GM12878 (cell line): ENCODE data around the gene MEX3D. TPM values are rescaled to one million over a fixed set of nuclear protein-coding genes. Genes with fewer than 3 reads are reported as not detected.

Experiments used
- ATAC-seq: fragments of 200-7000 bp; cut with Tn5 transposase; 3 replicates; pipeline ENCODE4 v1.9.1; 2020; ENCODE audit warnings: mild to moderate bottlenecking, moderate library complexity
- BruUV-seq: library from RNA; stranded (reverse); fragments of 400-500 nt; replicated peaks from 2 replicates; lab custom pipeline; 2021; lab: Mats Ljungman, UMichigan
- CTCF ChIA-PET: fragments of 300-600 bp; sonication (Branson Sonifier 250); formaldehyde crosslinking; extraction: SDS; loops from one replicate; lab custom pipeline; 2021; ENCODE audit warnings: inconsistent platforms; lab: Yijun Ruan, JAX
- POLR2A ChIA-PET: fragments of 350-600 bp; formaldehyde crosslinking; extraction: SDS; loops from one replicate; lab custom pipeline; 2021; ENCODE audit warnings: inconsistent platforms; lab: Charles Lee
- RAD21 ChIA-PET: fragments of 300-600 bp; sonication (Branson Sonifier 250); formaldehyde crosslinking; loops from one replicate; lab custom pipeline; 2023; ENCODE audit warnings: antibody characterized with exemption; ENCODE audit not compliant: unreplicated experiment; lab: Charles Lee
- SMC1A ChIA-PET: fragments of 300-600 bp; sonication (Branson Sonifier 250); formaldehyde crosslinking; loops from one replicate; lab custom pipeline; 2023; ENCODE audit not compliant: unreplicated experiment, uncharacterized antibody; lab: Charles Lee
- DNase-seq: peaks from one replicate; pipeline ENCODE4 v3.0.0-alpha.2; 2011; ENCODE audit warnings: low read depth, low spot score
- FAIRE-seq: peaks from 3 replicates; lab custom pipeline; 2011; peaks lifted over from hg19 to GRCh38; lab: Jason Lieb, UNC
- H2AFZ ChIP-seq: 2 replicates; pipeline ENCODE4 v1.6.0; 2011; ENCODE audit warnings: low read depth, low read length, control low read depth; ENCODE audit not compliant: control insufficient read depth
- H3K27ac ChIP-seq: 2 replicates; pipeline ENCODE4 v1.5.1; 2011; ENCODE audit warnings: control low read depth; ENCODE audit not compliant: control insufficient read depth, insufficient read depth
- H3K27me3 ChIP-seq, 2 experiments: replicated peaks in 1 of 2; 2 replicates each; pipeline versions ENCODE4 v1.6.0 to v1.6.1; 2011; ENCODE audit warnings: low read length in 1 of 2; ENCODE audit not compliant: control insufficient read depth in 2 of 2, insufficient read depth in 2 of 2
- H3K36me3 ChIP-seq, 2 experiments: 2 replicates each; pipeline ENCODE4 v1.5.1; 2011; ENCODE audit warnings: low read length in 1 of 2; ENCODE audit not compliant: control insufficient read depth in 2 of 2, insufficient read depth in 2 of 2
- H3K4me1 ChIP-seq: 2 replicates; pipeline ENCODE4 v1.6.1; 2011; ENCODE audit warnings: mild to moderate bottlenecking, low read length, moderate library complexity, mixed read lengths; ENCODE audit not compliant: control insufficient read depth, insufficient read depth
- H3K4me2 ChIP-seq: 2 replicates; pipeline ENCODE4 v1.6.0; 2011; ENCODE audit warnings: control low read depth; ENCODE audit not compliant: control insufficient read depth, insufficient read depth
- H3K4me3 ChIP-seq: fragments of 200-600 bp; sonication (generic); 2 replicates; pipeline ENCODE4 v1.5.1; 2016
- H3K79me2 ChIP-seq: 2 replicates; pipeline ENCODE4 v1.6.0; 2011; ENCODE audit warnings: low read length; ENCODE audit not compliant: control insufficient read depth, insufficient read depth
- H3K9ac ChIP-seq: 2 replicates; pipeline ENCODE4 v1.8.0; 2011; ENCODE audit warnings: low read length, control low read depth, mixed read lengths; ENCODE audit not compliant: control insufficient read depth, insufficient read depth
- H3K9me3 ChIP-seq: replicated peaks from 3 replicates; pipeline ENCODE4 v1.5.1; 2011; ENCODE audit warnings: mild to moderate bottlenecking, low read length; ENCODE audit not compliant: control insufficient read depth, insufficient read depth
- H4K20me1 ChIP-seq: 2 replicates; pipeline ENCODE4 v1.6.0; 2011; ENCODE audit not compliant: control insufficient read depth, insufficient read depth
- ATF7 ChIP-seq: fragments of 450-650 bp; IDR thresholded peaks from 2 replicates; pipeline ENCODE4 v1.6.1; 2016; ENCODE audit warnings: low read depth, mild to moderate bottlenecking
- BMI1 ChIP-seq: fragments of 450-650 bp; IDR thresholded peaks from 2 replicates; pipeline ENCODE4 v1.6.1; 2016; ENCODE audit warnings: mild to moderate bottlenecking, moderate library complexity, borderline replicate concordance
- CEBPB ChIP-seq, 2 experiments: fragments of 150-350 bp in 1 of 2; IDR thresholded peaks; 2 replicates each; pipeline ENCODE4 v1.6.1; 2012 to 2014; ENCODE audit warnings: low read depth in 2 of 2, low read length in 2 of 2, borderline replicate concordance in 1 of 2, inconsistent platforms in 1 of 2
- MEF2A ChIP-seq: IDR thresholded peaks from 2 replicates; pipeline ENCODE4 v1.6.1; 2011; ENCODE audit warnings: low read depth, mild to moderate bottlenecking, low read length, moderate library complexity; ENCODE audit not compliant: insufficient read depth
- POLR2A ChIP-seq: IDR thresholded peaks from 2 replicates; pipeline ENCODE4 v1.6.1; 2011; ENCODE audit warnings: low read depth, mild to moderate bottlenecking, low read length
- RFX5 ChIP-seq: IDR thresholded peaks from 2 replicates; pipeline ENCODE4 v1.6.1; 2011; ENCODE audit warnings: low read depth, low read length, improper control_type of control experiment
- ZNF274 ChIP-seq: IDR thresholded peaks from one replicate; pipeline ENCODE4 v1.8.0; 2011; ENCODE audit not compliant: insufficient read length, insufficient read depth
- ZZZ3 ChIP-seq: IDR thresholded peaks from 2 replicates; pipeline ENCODE4 v1.6.1; 2011; ENCODE audit warnings: low read depth; ENCODE audit not compliant: control insufficient read depth, insufficient read length
- WGBS: methylation state at CpG from one replicate; pipeline ENCODE4 v1.1.6; 2016; ENCODE audit warnings: low lambda C conversion rate; ENCODE audit not compliant: insufficient replicate concordance, insufficient coverage; ENCODE audit errors: missing lambda C conversion rate; 5-methylcytosine and 5-hydroxymethylcytosine counted together
- in situ Hi-C: fragments of 300-500 bp; cut with MboI; formaldehyde crosslinking; loops from 9 replicates; pipeline ENCODE4 v1.14.3; 2018; ENCODE audit warnings: mixed read lengths
- intact Hi-C: fragments of 100-400 bp; cut with micrococcal nuclease; formaldehyde crosslinking; loops from one replicate; pipeline ENCODE4 v1.14.2; 2022; ENCODE audit not compliant: unreplicated experiment
- polyA plus RNA-seq, 11 experiments: library from polyadenylated mRNA; depleted of rRNA in 4 of 11; unstranded in 6 of 11; stranded (reverse) in 5 of 11; fragments of >200 nt; fragmentation: Nextera tagmentation in 4 of 11; fragmentation: Illumina TruSeq in 1 of 11; extraction: Ambion mirVana in 4 of 11; extraction: Trizol in 1 of 11; gene quantifications; 1 replicate in 1 of 11; 2 replicates in 10 of 11; pipeline versions ENCODE4 v1.2.1 to v1.2.3, GENCODE V29; 2011 to 2016; ENCODE audit warnings: inconsistent platforms in 2 of 11, missing spikeins in 2 of 11, low read depth in 1 of 11
- total RNA-seq, 4 experiments: library from RNA; depleted of rRNA in 3 of 4; stranded (reverse); fragments of >200 nt in 3 of 4; fragmentation: Illumina TruSeq in 1 of 4; extraction: Trizol in 1 of 4; gene quantifications; 2 replicates each; pipeline versions ENCODE4 v1.2.1 to v1.2.3, GENCODE V29; 2013 to 2021
- TF ChIP-seq, protein P1 (sequence below): fragments of 450-650 bp; formaldehyde crosslinking; IDR thresholded peaks from 2 replicates; pipeline ENCODE4 v1.4.0; 2020; ENCODE audit warnings: mild to moderate bottlenecking, moderate library complexity

Gene MEX3D
- total and polyA plus RNA-seq, 10 of the 15 experiments (the other 5 are each of a cell fraction or from before 2014, with no cell fraction given) = 0.18 to 6.8 (median 0.81) TPM

DNA sequence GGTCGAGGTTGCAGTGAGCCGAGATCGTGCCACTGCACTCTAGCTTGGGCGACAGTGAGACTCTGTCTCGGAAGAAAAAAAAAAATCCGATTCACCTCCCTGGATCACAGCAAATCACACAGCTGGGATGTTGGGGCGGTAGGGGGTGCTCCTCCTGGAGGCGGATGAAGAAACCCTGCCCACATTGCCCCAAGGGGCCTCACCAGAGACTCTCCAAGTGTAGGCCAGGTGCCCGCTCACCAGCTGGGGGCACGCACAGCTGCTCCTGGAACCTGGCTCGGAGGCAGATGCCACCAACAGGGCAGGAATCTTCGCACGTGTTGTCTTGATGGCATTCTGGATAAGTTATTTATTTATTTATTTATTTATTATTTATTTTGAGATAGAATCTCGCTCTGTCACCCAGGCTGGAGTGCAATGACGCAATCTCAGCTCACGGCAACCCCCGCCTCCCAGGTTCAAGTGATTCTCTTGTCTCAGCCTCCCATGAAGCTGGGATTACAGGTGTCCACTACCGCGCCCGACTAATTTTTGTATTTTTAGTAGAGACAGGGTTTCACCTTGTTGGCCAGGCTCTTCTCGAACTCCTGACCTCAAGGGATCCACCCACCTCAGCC is 34.1 kb upstream of the MEX3D start:
- Histone ChIP-seq H3K9me3 (no peaks in the 10 kb centered on the region), H3K4me3 (no peak overlapping the region), H3K4me2 (no peak overlapping the region), H2AFZ (no peak overlapping the region), H3K27me3 (no peaks in the 10 kb centered on the region), H3K4me1 (peaks cover 9% of the 10 kb centered on the region), H3K9ac (no peak overlapping the region), H3K36me3 (peaks cover 6 to 18% of the 10 kb centered on the region in 2 experiments; a peak in 3 of 4 replicates), H3K27ac (no peak overlapping the region), H4K20me1 (no peaks in the 10 kb centered on the region), H3K79me2 (peaks cover 31% of the 10 kb centered on the region)
- DNase-seq = no peak
- ChIA-PET CTCF (interaction anchor here (0.6 kb wide), 1 partner anchor 56 kb away, joined by 3 read pairs; no protein-coding TSS in a partner anchor), RAD21 (no interaction called here), POLR2A (no interaction called here), SMC1A (interaction anchor here (0.7 to 1.2 kb wide), 2 partner anchors 9 to 13 kb away, joined by 3 to 5 read pairs; no protein-coding TSS in a partner anchor)
- no peak for FAIRE-seq
- ATAC-seq = no peak
- no TSS peak for BruUV-seq
- WGBS = 95% methylated on average over 21 of the region's 21 CpGs
- no peak for TF ChIP-seq RFX5
- no peak for TF ChIP-seq ZNF274
- no peak for TF ChIP-seq POLR2A
- TF ChIP-seq ATF7 = no peak
- TF ChIP-seq ZZZ3 = no peak
- TF ChIP-seq CEBPB (IDR thresholded peaks at IDR 0.05; ENCODE audit: borderline replicate concordance in 1 of 2, low read depth in 2 of 2, low read length in 2 of 2) = no peak
- no peak for TF ChIP-seq BMI1
- TF ChIP-seq, protein P1, sequence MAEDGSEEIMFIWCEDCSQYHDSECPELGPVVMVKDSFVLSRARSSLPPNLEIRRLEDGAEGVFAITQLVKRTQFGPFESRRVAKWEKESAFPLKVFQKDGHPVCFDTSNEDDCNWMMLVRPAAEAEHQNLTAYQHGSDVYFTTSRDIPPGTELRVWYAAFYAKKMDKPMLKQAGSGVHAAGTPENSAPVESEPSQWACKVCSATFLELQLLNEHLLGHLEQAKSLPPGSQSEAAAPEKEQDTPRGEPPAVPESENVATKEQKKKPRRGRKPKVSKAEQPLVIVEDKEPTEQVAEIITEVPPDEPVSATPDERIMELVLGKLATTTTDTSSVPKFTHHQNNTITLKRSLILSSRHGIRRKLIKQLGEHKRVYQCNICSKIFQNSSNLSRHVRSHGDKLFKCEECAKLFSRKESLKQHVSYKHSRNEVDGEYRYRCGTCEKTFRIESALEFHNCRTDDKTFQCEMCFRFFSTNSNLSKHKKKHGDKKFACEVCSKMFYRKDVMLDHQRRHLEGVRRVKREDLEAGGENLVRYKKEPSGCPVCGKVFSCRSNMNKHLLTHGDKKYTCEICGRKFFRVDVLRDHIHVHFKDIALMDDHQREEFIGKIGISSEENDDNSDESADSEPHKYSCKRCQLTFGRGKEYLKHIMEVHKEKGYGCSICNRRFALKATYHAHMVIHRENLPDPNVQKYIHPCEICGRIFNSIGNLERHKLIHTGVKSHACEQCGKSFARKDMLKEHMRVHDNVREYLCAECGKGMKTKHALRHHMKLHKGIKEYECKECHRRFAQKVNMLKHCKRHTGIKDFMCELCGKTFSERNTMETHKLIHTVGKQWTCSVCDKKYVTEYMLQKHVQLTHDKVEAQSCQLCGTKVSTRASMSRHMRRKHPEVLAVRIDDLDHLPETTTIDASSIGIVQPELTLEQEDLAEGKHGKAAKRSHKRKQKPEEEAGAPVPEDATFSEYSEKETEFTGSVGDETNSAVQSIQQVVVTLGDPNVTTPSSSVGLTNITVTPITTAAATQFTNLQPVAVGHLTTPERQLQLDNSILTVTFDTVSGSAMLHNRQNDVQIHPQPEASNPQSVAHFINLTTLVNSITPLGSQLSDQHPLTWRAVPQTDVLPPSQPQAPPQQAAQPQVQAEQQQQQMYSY (CRISPR knock-in tag) = no peak
- no peak for TF ChIP-seq MEF2A
- intact Hi-C loops (no loop called here), in situ Hi-C loops (no loop called here)
